Tibial nerve (tissue), 4 donors: ENCODE measurements around the gene CLMN.

Source experiments
- EP300 ChIP-seq, 2 donors: sonication (generic); formaldehyde crosslinking; IDR thresholded peaks; one replicate each; pipeline ENCODE4 v1.6.1; 2017; ENCODE audit warnings: antibody characterized with exemption in 2 of 2, mild to moderate bottlenecking in 1 of 2
- POLR2A ChIP-seq, 2 donors: fragments of 450-650 bp; IDR thresholded peaks; one replicate each; pipeline ENCODE4 v1.6.1; 2017; ENCODE audit warnings: antibody characterized with exemption in 2 of 2, mild to moderate bottlenecking in 2 of 2, moderate library complexity in 2 of 2
- TF ChIP-seq, protein P1 (sequence below), 5 experiments: fragments of 200-600 bp in 3 of 5; fragments of 450-650 bp in 2 of 5; sonication (generic) in 3 of 5; IDR thresholded peaks; one replicate each; pipeline ENCODE4 v1.5.1; 2016 to 2019; ENCODE audit warnings: antibody characterized with exemption in 5 of 5, mild to moderate bottlenecking in 3 of 5, moderate library complexity in 2 of 5

DNA sequence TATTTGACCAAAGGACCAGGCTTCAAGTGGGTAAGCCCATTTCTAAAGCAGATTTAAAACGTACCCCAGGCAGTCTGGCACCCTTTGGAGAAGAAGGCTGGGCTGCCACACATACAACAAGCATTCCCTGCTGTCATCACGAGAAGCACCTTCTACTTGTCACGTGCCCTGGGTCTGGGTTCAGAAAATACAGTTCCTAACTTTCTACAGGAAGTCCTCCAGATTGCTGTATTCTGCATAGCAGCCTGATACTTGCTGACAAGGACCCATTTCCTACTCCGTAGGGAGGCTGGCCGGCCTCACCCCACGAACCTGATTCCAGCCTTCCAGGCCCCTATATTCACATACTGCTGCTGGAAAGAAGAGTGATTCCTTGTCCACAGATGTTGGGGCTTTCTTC, 7.4 kb downstream of the CLMN start:
- TF ChIP-seq, protein P1, sequence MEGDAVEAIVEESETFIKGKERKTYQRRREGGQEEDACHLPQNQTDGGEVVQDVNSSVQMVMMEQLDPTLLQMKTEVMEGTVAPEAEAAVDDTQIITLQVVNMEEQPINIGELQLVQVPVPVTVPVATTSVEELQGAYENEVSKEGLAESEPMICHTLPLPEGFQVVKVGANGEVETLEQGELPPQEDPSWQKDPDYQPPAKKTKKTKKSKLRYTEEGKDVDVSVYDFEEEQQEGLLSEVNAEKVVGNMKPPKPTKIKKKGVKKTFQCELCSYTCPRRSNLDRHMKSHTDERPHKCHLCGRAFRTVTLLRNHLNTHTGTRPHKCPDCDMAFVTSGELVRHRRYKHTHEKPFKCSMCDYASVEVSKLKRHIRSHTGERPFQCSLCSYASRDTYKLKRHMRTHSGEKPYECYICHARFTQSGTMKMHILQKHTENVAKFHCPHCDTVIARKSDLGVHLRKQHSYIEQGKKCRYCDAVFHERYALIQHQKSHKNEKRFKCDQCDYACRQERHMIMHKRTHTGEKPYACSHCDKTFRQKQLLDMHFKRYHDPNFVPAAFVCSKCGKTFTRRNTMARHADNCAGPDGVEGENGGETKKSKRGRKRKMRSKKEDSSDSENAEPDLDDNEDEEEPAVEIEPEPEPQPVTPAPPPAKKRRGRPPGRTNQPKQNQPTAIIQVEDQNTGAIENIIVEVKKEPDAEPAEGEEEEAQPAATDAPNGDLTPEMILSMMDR (IDR thresholded peaks at IDR 0.05), result no peak
- TF ChIP-seq POLR2A (IDR thresholded peaks at IDR 0.05), result no peak
- TF ChIP-seq EP300 (IDR thresholded peaks at IDR 0.05), result no peak
